ENCODE measurements around the gene DPRX.
A peak's percentile ranks its signal among the peaks of the same experiment; 100 is the strongest.

DPRX gene

GRCh38 chr19:53598361-53598760 lies 33.4 kb upstream of the DPRX start:
- no peak overlapping the region for H3K4me3 ChIP-seq (ENCODE audit: low read length)
- TF ChIP-seq CTCF (IDR thresholded peaks at IDR 0.05; ENCODE audit: insufficient read depth, low read depth, low read length, missing control alignments), result no peak

GRCh38 chr19:53600217-53600616 lies 31.6 kb upstream of the DPRX start:
- H3K4me3 ChIP-seq (ENCODE audit: low read length), result no peak overlapping the region
- DNase-seq (ENCODE audit: low read depth), result no peak
- no peak for TF ChIP-seq CTCF (IDR thresholded peaks at IDR 0.05; ENCODE audit: insufficient read depth, low read depth, low read length, missing control alignments)

More at GRCh38 chr19:53598361-53598760, 33.4 kb upstream of the DPRX start:
- no peak for DNase-seq (ENCODE audit: low read depth)

- no peak overlapping the region for H3K4me3 ChIP-seq (ENCODE audit: low read length)
- DNase-seq (ENCODE audit: low read depth), result no peak
- TF ChIP-seq CTCF (IDR thresholded peaks at IDR 0.05; ENCODE audit: insufficient read depth, low read depth, low read length, missing control alignments), result no peak
These were observed 25.8 kb upstream of the DPRX start for GRCh38 chr19:53606031-53606430.

- DNase-seq (ENCODE audit: low read depth), result no peak
- no peak for TF ChIP-seq CTCF (IDR thresholded peaks at IDR 0.05; ENCODE audit: insufficient read depth, low read depth, low read length, missing control alignments)
- no peak overlapping the region for H3K4me3 ChIP-seq (ENCODE audit: low read length)
These were observed 23.4 kb upstream of the DPRX start for GRCh38 chr19:53608381-53608780.

- DNase-seq (ENCODE audit: low read depth), result no peak
- H3K4me3 ChIP-seq (ENCODE audit: low read length), result no peak overlapping the region
- TF ChIP-seq CTCF (IDR thresholded peaks at IDR 0.05; ENCODE audit: insufficient read depth, low read depth, low read length, missing control alignments), result no peak
These were observed 18.9 kb upstream of the DPRX start for GRCh38 chr19:53612762-53613526.

- peak; percentile 47 for DNase-seq (ENCODE audit: low read depth)
- TF ChIP-seq CTCF (IDR thresholded peaks at IDR 0.05; ENCODE audit: insufficient read depth, low read depth, low read length, missing control alignments), result no peak
- no peak overlapping the region for H3K4me3 ChIP-seq (ENCODE audit: low read length)
These were observed 9.7 kb upstream of the DPRX start for GRCh38 chr19:53621885-53622740.
